GM23338 (cell line): ENCODE results near the gene RPTOR.

Experiments used
- CTCF ChIP-seq, 2 experiments: fragments of 200-600 bp in 1 of 2; sonication (generic) in 1 of 2; conservative IDR thresholded peaks; 2 replicates each; pipeline versions ENCODE4 v1.5.1 to v1.6.1; 2016 to 2017; ENCODE audit warnings: antibody characterized with exemption in 2 of 2, low read depth in 2 of 2, mild to moderate bottlenecking in 2 of 2, moderate library complexity in 1 of 2
- EZH2 ChIP-seq: fragments of 200-600 bp; sonication (generic); IDR thresholded peaks from one replicate; pipeline ENCODE4 v1.8.0; 2017; ENCODE audit warnings: antibody characterized with exemption, mild to moderate bottlenecking, low read depth; ENCODE audit not compliant: unreplicated experiment
- POLR2AphosphoS5 ChIP-seq: IDR thresholded peaks from 2 replicates; pipeline ENCODE4 v1.6.1; 2016; ENCODE audit warnings: antibody characterized with exemption, low read depth
- STAT1 ChIP-seq: IDR thresholded peaks from one replicate; pipeline ENCODE4 v1.6.1; 2016; ENCODE audit warnings: antibody characterized with exemption; ENCODE audit not compliant: unreplicated experiment
- TF ChIP-seq, protein P1 (sequence below): IDR thresholded peaks from 2 replicates; pipeline ENCODE4 v1.6.1; 2016; ENCODE audit warnings: antibody characterized with exemption

DNA sequence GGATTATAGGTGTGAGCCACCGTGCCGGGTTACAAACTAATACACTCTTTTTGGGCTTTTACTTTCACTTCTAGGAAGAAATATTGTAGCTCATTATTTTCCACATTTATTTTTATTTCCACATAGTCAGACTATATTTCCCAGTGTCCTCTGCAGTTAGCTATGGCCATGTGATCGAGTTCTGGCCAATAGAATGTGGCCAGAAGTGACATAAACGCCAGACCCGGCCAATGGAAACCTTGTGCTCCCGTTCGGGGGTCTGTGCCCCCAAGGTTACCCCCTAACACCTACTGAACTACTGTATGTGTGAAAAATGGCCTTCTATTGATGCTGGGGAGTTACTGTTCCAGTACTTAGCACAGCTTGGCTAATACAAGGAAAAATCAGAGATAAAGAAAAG is 13.2 kb upstream of the RPTOR start:
- TF ChIP-seq CTCF (conservative IDR thresholded peaks at IDR 0.05; ENCODE audit: low read depth in 2 of 2) = no peak
- no peak for TF ChIP-seq POLR2AphosphoS5
- TF ChIP-seq STAT1 = no peak
- TF ChIP-seq, protein P1, sequence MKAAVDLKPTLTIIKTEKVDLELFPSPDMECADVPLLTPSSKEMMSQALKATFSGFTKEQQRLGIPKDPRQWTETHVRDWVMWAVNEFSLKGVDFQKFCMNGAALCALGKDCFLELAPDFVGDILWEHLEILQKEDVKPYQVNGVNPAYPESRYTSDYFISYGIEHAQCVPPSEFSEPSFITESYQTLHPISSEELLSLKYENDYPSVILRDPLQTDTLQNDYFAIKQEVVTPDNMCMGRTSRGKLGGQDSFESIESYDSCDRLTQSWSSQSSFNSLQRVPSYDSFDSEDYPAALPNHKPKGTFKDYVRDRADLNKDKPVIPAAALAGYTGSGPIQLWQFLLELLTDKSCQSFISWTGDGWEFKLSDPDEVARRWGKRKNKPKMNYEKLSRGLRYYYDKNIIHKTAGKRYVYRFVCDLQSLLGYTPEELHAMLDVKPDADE = no peak
- TF ChIP-seq EZH2 = no peak
